ENCODE measurements around the gene BTBD9.
"Not testable (repeated sequence)": the region's sequence is repeated elsewhere in the genome, so short reads cannot be mapped to it uniquely, and the experiment has no call there.

The BTBD9 gene

DNA sequence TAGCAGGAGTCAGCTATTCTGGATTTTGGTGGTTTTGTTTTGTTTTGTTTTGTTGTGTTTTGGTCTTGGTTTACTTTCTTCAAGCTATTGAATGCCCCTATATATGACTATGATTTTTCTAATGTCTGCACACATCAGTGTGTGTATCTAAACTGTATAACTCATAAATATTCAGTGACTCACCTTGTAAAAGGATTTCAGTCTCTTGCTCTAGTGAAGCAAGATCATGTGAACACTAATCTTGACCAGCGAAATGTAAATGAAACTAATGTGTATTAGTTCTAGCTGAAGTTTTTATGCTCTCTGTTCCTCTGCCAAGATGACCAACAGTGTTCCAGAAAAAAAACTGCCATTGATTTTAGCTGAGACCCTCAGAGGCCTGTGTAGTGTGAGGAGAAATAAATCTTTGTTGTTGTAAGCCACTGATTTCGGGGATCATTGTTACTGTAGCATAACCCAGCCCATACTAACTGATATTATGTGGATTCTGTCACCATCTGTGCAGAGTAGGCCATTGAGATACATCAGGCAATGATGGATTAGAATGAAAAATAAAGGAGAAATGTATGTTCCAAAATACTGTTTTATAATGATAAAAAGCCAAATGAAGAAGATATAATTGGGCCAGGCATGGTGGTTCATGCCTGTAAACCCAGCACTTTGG, 11.5 kb upstream of the BTBD9 start:
- in situ Hi-C loops (cut with HindIII; ENCODE audit: low pct_ligation_motif_present, low pct_unique_long_range_greater_than_20kb, low sequenced_read_pairs): no loop called here

DNA sequence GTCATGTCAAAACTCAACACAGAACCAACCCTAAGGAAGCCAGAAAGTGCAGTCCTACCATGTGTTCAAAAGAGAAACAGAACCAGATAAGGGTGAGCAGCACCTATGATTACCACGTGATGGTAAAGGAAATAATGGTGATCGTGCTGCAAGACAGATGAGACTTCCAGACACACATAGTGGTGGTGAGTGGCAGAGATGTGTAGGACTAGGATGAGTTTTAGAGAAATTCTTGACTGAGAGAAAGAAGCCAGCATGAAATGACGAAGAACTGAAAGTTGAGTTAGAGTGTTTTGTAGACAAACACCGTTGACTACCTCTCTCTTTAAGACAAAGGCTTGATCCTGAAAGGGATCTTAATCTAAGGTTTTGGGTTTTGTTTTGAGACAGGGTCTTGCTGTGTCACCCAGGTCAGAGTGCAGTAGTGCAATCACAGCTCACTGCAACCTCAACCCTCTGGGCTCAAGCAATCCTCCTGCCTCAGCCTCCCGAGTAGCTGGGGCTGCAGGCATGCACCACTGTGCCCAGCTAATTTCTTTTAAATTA, 10.6 kb upstream of the BTBD9 start:
- DNase-seq: no peak
- in situ Hi-C loops (cut with HindIII; ENCODE audit: low pct_ligation_motif_present, low pct_unique_long_range_greater_than_20kb, low sequenced_read_pairs): no loop called here

More for the DNA sequence above, 11.5 kb upstream of the BTBD9 start:
- DNase-seq: no peak

DNA sequence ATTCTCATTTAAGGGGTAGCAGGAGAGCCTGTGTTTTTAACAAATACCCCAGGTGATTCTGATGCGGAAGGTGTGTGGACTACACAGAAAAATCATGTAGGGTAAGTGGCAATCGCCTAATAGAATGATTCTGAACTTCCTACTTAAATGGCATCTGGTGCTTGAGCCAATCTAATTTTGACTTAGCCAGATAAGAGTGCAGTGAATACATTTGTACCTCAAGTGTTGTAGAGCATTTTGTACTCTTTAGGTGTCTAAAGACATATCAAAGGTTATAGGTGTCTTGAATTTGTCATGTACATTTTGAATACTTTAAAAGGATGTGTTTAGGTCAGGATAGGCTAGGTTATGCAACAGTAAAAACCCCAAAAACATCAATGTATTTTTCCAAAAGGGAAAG, 10.0 kb upstream of the BTBD9 start:
- in situ Hi-C loops (cut with HindIII; ENCODE audit: low pct_ligation_motif_present, low pct_unique_long_range_greater_than_20kb, low sequenced_read_pairs): no loop called here
- DNase-seq: no peak

DNA sequence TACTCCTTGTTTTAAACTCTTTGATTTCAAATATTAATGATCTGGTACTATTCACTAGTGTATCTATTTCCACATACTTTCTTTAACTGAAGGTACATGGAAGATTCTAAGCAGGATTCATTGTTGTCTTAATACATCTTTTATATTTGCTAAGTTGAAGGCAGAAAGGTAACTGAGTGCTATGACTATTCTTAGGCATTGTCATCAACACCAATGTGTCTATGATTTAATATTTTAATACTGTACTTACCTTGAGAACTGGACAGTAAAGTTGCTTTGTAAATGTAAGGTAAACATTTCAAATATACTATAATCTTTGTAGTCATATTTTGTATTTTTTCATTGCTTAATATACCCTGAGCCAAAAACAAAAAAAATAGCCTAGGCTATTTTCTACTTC, 8.9 kb upstream of the BTBD9 start:
- in situ Hi-C loops (cut with HindIII; ENCODE audit: low pct_ligation_motif_present, low pct_unique_long_range_greater_than_20kb, low sequenced_read_pairs): no loop called here
- no peak for DNase-seq

DNA sequence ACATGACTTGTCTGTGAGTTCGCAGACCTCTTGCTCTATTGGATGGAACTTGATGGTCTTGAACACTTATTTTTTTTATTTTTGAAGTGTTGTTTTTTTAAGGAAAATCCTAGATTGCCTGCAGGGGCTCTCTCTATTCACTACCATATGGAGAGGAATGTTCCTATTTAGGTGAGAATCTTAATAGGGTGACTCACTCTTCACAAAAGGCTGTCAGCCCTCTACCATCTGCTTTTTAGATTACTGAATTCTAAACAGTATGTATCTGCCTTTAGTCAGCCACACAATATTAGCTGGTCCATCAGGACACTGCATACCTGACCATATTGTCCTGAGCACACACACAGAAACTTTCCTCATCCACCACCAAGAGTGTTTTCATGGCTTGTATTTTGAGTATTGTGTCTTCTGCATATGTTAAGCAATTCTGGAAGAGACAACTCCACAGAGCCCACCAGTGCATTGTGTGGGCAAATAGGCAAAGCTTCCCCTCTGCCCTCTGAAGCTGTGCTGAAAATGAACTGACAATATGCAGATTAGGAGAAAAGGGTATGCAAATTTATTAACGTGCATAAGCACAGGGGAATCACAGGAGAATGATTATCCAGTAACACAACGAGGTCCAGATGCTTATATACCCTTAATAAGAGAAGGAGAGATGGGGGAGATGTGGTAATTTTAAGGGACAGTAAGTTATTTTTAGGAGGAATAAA, 6.6 kb upstream of the BTBD9 start:
- in situ Hi-C loops (cut with HindIII; ENCODE audit: low pct_ligation_motif_present, low pct_unique_long_range_greater_than_20kb, low sequenced_read_pairs): no loop called here
- DNase-seq: no peak

DNA sequence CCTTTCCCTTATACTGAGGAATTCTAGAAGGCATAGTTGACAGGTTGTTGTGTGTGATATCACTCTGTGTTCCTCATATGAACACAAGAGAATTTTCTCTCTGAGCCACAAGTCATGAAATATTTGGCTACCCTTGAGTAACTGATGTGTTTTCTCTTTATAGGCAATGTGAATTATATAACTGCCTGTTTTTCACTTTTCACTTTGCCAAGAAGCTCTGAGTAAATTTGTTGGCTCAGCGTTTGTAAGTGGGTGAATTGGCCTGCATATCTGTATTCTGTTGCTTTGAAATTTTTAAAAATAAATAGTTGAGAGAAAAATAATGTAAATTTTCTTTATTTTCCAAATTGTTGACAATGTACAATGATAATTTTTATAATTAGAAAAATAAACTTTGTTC, 5.2 kb upstream of the BTBD9 start:
- in situ Hi-C loops (cut with HindIII; ENCODE audit: low pct_ligation_motif_present, low pct_unique_long_range_greater_than_20kb, low sequenced_read_pairs): no loop called here
- DNase-seq: no peak

DNA sequence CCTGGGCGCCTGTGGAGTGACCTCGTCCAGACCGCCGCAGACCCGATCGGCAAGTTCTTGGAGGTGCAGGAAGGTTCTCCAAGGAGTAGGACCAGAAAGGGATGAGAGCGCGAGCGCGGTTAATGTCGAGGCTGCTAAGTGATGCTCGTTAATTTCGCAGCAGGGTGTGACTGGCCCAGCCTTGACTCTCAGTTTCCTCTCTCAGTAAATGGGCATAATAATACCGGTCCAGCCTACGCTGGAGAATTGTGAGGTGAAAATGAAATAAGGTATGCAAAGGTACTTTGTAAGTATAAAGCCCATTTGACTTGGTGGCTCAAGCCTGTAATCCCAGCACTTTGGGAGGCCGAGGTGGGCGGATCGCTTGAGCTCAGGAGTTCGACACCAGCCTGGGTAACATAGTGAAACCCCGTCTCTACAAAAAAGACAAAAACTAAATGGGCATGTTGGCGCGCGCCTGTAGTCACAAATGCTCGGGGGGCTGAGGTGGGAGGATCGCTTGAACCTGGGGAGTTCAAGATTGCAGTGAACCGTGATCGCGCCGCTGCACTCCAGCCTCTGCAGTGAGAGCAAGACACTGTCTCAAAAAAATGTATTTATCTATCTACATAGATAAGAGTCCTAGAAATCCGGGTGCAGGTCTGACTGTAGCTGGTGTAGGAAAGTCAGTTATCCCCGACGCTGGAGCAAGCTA, 634 bp upstream of the BTBD9 start:
- peak; percentile 66 for DNase-seq
- in situ Hi-C loops (cut with HindIII; ENCODE audit: low pct_ligation_motif_present, low pct_unique_long_range_greater_than_20kb, low sequenced_read_pairs): no loop called here

DNA sequence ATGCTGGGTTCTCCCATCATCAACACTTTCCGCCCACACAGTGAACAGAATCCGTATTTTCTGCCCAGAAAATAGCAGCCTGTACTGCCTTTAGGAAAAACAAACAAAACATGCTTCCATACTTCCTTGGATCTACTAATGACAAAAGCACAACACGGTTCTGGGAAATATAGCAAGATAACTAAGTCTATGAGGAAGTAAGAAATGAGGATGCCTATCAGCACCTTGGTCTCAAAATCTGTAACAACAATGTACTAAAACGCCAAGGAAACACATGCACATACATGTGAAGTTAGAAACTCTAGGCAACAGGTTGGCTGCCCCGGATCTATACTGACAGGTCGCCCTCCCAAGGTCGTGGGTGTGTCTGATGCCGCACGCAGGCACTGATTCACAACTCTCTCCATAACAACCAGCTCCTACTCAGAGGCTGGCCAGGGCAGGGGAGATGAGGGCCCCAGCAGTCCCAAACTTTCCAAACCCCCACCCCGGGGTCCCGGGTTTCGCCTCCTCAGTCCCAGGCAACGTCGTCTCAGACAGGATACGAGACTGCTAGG, 710 bp downstream of the BTBD9 start:
- in situ Hi-C loops (cut with HindIII; ENCODE audit: low pct_ligation_motif_present, low pct_unique_long_range_greater_than_20kb, low sequenced_read_pairs): no loop called here
- peak; percentile 36 for DNase-seq

DNA sequence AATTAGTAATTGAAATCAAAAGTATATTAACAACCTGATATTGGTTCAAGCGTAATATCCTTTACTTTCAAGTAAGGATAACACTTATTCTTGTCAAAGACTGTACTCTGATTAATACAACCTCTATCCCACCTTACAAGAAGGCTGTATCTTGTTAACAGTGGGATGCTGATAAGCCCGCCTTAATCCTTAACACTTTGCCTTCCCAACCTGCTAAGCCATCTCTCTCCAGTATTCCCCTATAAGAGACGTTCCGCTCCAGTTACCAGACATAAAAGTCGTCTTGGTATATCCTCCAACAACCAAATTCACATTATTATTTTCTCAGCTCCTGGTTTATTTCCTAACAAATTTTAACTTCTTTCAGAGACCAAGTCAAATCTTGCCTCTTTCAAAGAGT, 2.0 kb downstream of the BTBD9 start:
- no peak for DNase-seq
- in situ Hi-C loops (cut with HindIII; ENCODE audit: low pct_ligation_motif_present, low pct_unique_long_range_greater_than_20kb, low sequenced_read_pairs): no loop called here

DNA sequence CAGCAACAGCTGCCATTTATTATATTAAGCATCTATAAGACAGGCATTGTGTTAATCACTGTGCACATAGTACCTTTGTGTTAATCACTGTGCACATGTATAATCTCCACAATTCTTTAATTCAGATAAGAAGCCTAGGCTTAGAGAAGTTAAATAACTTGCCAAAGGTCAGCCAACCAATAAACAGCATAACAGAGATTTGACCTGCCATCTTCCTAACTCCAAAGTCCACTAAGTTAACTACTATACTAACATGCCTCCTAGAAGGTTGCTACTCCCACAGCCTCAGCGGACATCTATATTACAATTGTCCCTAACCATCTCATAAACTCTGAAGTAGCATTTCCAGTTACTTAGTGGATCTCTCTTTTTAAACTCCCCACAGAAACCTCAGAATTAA, 3.7 kb downstream of the BTBD9 start:
- in situ Hi-C loops (cut with HindIII; ENCODE audit: low pct_ligation_motif_present, low pct_unique_long_range_greater_than_20kb, low sequenced_read_pairs): no loop called here
- no peak for DNase-seq

DNA sequence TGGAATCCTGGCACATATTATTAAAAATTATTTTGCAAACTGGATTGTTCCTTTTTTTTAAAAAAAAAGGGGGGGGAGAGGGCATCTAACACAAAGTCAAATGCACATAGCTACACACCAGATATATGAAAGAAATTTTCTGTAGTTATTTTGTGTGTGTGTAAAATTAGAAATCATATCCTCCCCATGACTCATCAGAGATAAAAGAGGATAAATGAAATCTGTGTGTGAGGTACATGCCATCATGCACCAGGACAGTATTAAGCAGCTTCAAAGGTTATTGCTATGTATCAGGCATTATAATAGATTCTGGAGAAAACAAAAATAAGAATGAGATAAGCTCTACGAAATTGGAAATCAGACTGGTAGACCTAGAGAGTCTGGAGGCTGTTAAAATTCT, 5.2 kb downstream of the BTBD9 start:
- in situ Hi-C loops (cut with HindIII; ENCODE audit: low pct_ligation_motif_present, low pct_unique_long_range_greater_than_20kb, low sequenced_read_pairs): no loop called here

DNA sequence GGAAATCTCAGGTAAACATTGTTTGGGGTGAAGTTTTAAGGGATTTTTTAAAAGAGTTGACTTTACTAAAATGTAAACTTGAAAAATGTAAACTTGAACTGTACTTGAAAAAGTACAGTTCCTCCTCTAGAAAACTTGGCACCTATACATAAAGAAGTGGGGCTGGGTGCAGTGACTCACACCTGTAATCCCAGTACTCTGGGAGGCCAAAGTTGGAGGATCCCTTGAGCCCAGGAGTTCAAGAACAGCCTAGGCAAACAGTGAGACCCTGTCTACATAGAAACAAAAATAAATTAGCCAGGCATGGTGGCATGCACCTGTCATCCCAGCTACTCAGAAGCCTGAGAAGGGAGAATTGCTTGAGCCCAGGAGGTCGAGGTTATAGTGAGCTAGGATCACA, 7.2 kb downstream of the BTBD9 start:
- in situ Hi-C loops (cut with HindIII; ENCODE audit: low pct_ligation_motif_present, low pct_unique_long_range_greater_than_20kb, low sequenced_read_pairs): no loop called here
- DNase-seq: no peak

More for the DNA sequence above, 5.2 kb downstream of the BTBD9 start:
- DNase-seq: no peak

DNA sequence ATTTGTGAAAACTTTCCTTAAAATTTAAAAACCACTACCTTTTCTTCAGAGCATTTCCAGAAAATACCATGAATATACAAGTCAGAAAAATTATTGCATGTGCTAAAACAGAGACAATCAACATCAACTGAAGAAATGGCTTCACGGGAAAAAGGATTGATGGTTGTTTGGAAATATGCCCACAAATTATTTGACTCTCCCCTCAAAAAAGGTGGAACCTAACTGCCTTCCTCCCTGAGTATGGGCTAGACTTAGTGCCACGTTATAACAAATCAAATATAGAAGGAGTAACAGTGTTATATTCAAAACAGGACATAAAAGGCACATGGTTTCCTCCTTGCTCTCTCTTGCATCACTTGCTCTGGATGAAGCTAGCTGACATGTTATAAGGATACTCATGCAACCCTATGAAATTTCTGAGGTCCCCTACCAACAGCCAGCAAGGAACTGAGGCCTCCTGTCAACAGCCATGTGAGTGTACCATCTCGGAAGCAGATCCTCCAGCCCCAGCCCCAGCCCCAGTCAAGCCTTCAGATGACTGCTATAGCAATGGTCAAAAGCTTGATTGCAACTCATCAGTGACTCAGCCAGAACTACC, 8.4 kb downstream of the BTBD9 start:
- in situ Hi-C loops (cut with HindIII; ENCODE audit: low pct_ligation_motif_present, low pct_unique_long_range_greater_than_20kb, low sequenced_read_pairs): no loop called here
- DNase-seq: no peak

DNA sequence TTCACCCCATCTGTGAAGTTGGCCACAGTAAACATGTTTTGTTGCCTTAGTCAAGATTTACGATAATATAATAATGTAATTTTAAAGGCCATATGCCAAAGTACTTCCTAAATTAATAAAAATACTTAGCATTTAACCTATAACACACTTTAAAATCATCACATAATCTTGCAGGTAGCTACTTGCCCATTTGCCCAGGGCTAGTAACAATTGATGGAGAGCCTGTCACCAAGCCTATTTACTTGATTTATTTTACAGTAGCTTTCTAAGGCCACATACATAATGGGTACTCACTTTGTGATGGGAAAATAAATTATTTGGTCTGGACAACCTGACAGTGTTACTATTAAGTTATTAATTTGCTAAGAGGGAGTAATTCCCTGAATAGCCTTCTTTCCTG, 14.5 kb downstream of the BTBD9 start:
- no peak for DNase-seq
- in situ Hi-C loops (cut with HindIII; ENCODE audit: low pct_ligation_motif_present, low pct_unique_long_range_greater_than_20kb, low sequenced_read_pairs): no loop called here

DNA sequence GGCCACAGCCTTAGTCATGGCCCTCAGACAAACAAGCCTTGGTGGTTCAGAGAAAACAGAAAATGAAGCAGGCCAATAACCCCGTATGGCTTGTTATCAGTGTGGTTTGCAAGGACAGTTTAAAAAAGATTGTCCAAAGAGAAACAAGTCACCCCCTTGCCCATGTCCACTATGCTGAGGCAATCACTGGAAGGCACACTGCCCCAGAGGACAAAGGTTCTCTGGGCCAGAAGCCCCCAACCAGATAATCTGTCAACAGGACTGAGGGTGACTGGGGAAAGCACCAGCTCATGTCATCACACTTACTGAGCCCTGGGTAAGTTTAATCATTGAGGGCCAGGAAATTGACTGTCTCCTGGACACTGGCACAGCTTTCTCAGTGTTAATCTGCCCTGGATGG, 20.4 kb downstream of the BTBD9 start:
- DNase-seq; in situ Hi-C loops (cut with HindIII; ENCODE audit: low pct_ligation_motif_present, low pct_unique_long_range_greater_than_20kb, low sequenced_read_pairs): not testable (repeated sequence)

DNA sequence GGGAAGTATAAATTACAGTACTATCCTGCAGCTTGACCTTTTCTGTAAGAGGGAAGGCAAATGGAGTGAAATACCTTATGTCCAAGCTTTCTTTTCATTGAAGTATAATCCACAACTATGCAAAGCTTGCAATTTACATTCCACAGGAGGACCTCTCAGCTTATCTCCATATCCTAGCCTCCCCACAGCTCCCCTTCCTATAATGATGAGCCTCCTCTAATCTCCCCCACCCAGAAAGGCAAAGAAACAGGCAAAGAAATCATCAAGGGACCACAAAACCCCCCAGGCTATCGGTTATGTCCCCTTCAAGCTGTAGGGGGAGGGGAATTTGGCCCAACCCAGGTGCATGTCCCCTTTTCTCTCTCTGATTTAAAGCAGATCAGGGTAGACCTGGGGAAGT, 21.4 kb downstream of the BTBD9 start:
- DNase-seq; in situ Hi-C loops (cut with HindIII; ENCODE audit: low pct_ligation_motif_present, low pct_unique_long_range_greater_than_20kb, low sequenced_read_pairs): not testable (repeated sequence)

DNA sequence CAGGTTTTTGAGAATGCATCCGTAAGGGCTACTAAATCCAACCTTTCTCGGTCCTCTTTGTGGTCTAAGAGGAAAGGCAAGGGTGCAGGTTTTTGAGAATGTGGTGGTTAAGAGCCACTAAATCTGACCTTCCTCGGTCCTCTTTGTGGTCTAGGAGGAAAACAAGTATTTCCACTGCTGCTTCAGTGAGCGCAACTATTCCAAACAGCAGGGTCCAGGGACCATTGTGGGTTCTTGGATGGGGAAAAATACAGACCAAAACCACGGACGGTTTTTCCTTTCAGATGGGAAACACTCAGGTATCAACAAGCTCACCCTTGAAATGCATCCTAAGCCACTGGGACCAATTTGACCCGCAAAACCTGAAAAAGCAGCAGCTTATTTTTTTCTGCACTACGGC, 21.9 kb downstream of the BTBD9 start:
- in situ Hi-C loops (cut with HindIII; ENCODE audit: low pct_ligation_motif_present, low pct_unique_long_range_greater_than_20kb, low sequenced_read_pairs): no loop called here
- DNase-seq: no peak

DNA sequence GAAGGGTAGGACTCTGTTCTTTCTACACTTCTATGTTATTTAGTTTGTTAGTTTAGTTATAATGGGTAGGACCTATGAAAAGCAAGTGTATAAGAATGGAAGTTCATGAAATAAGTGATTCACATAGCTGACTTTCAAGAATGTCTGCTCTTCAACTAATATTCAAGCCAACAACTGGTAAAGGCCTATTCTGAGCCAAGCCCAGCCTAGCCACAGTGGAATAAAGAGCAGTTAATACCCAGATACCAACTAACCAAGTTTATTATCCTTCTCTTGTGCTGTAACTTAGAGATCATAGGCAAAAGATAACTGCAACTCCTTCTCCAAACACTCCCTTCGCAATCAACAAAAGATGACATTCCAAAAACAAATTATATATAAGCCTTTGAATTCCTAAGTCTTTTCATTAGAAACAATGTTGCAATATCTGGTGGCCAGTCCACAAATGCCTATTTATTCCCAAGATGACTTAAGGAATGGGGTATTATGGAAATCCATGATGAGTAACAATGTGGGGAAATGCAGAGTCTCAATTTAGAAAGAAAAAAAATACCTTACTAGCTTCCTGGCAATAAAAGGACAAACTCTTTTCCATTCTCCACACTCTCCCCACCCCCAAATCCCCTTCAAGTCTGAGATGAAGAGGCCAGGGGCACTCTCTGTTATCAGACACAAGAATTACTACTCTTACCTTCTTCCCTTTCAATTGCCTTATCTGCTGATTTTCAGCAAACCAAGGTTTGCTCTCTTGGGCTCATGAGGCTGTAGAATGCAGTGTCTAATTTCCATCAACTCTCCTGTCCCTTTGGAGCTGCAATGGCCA, 27.4 kb downstream of the BTBD9 start:
- in situ Hi-C loops (cut with HindIII; ENCODE audit: low pct_ligation_motif_present, low pct_unique_long_range_greater_than_20kb, low sequenced_read_pairs): no loop called here
- DNase-seq: no peak

All from ACHN (cell line).